ENCODE data around the gene VARS2.
"Not testable (repeated sequence)": the region's sequence is repeated elsewhere in the genome, so short reads cannot be mapped to it uniquely, and the experiment has no call there.

The VARS2 gene

DNA sequence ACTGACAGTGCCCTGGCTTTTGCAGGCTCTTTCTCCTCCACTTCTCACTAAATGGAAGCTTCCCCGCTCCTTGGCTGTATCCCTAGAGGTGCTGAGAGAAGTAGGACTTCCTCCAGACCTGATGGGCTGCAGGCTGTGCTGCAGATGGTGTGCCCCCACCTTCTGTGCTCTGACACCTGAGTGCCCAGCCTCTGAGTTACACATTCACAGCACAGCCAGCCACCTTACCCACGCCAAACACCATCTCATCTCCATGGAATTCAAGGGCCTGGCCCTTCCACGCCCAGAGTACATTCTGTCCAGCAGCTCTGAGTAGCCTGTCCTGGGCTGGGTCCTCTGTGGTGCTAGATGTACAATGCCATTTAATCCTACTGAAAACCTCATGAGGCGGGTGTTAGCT is 12.6 kb downstream of the VARS2 start:
- in situ Hi-C loops (cut with MboI; ENCODE audit: low sequenced_read_pairs): no loop called here

DNA sequence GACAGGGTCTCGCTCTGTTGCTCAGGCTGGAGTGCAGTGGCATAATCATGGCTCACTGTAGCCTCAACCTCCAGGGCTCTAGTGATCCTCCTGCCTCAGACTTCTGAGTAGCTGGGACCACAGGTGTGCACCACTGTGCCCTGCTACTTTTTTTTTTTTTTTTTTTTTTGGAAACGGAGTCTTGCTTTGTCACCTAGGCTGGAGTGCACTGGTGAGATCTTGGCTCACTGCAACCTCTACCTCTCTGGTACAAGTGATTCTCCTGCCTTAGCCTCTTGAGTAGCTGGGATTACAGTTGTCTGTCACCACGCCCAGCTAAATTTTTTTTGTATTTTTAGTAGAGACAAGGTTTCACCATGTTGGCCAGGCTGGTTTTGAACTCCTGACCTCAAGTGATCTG is 13.0 kb downstream of the VARS2 start:
- in situ Hi-C loops (cut with MboI; ENCODE audit: low sequenced_read_pairs): not testable (repeated sequence)

DNA sequence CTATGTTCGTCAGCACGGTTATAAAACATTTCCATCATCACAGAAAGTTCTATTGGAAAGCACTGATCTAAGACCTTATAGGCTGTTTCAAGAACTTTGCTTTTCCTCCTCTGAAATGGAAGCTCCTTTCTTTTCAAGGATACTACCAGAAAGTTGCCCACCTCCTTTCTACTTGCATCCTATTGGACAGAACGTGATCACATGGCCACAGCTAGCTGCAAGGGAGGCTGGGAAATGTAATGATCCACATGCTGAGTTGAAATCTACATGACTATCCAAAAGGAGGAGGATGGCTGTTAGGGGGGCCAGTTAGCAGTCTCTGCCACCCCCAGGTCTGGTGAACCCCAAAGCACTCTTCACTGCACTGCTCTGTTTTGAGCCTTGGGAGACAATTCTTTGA is 14.6 kb downstream of the VARS2 start:
- in situ Hi-C loops (cut with MboI; ENCODE audit: low sequenced_read_pairs): no loop called here

DNA sequence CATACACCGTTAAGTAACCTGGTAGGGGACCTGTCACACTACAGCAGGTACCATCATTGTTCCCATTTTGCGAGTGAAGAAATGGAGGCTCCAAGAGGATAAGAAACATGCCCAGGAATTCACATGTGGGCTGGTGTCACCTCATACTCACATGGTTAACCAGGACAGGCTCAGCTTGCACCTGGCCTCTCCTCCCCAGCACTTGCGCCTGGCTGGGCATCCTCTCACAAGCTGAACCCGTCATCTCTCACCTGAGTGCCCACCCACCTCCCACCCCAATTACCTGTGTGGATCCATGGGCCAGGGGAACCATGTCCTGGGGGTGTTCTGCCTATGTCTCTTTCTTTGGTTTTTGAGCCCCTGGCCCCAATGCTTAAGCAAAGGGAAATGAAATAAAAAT is 16.5 kb downstream of the VARS2 start:
- in situ Hi-C loops (cut with MboI; ENCODE audit: low sequenced_read_pairs): no loop called here

DNA sequence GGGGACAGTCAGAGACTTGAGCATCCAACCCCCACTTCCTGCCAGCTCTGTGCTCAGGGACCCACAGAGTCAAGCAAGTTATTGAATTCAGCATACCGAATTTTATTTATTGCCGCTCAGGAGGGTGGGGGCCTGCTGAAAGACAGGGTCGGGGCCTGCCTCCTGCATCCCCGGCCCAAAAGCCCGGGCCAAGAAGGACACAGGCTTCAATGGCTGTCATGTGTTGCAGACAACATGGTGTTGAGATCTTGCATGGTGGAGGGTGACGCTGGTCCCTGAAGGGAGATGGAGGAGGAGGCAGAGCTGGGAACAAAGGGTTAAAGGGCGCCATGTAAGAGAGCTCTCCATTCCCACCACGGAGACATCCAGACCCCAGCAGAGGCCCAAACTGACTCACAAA is 17.2 kb downstream of the VARS2 start:
- in situ Hi-C loops (cut with MboI; ENCODE audit: low sequenced_read_pairs): no loop called here

DNA sequence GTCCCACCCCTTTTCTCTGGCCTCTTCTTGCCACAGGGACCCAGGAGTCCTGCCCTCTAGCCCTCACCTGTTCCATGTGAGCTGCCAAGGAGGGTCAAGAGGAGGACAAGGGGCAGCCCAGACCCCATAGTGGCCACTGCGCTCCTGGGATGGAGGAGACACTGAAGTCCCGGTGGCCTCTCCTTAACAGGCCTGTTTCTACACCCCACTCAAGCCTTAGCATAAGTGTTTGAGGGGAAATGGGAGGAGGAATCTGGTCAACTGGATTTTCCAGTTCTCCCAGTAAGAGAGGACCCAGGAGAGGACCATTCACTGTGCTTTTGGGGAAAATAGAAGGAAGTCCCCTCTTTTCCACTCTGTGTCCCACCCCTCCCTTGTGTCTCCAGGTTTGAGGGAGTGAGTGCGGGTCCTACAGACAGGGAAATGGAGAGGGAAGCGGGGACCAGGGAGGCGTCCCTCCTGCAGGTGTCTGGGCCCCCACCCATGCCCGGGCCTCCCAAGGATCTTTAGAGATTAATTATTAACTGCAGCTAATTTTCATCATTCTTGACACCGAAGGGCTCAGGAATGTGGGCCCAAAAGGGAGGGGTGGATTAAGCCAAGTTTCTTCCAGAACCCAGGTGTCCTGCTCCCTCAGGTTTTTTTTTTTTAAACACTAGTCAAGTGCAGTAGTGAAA is 18.1 kb downstream of the VARS2 start, which contains the start of gene SFTA2:
SFTA2 (minus strand) TSS at position 202 of the 677 bp plus-strand sequence; CDS start at position 128, 74 bp downstream.
- in situ Hi-C loops (cut with MboI; ENCODE audit: low sequenced_read_pairs): no loop called here

DNA sequence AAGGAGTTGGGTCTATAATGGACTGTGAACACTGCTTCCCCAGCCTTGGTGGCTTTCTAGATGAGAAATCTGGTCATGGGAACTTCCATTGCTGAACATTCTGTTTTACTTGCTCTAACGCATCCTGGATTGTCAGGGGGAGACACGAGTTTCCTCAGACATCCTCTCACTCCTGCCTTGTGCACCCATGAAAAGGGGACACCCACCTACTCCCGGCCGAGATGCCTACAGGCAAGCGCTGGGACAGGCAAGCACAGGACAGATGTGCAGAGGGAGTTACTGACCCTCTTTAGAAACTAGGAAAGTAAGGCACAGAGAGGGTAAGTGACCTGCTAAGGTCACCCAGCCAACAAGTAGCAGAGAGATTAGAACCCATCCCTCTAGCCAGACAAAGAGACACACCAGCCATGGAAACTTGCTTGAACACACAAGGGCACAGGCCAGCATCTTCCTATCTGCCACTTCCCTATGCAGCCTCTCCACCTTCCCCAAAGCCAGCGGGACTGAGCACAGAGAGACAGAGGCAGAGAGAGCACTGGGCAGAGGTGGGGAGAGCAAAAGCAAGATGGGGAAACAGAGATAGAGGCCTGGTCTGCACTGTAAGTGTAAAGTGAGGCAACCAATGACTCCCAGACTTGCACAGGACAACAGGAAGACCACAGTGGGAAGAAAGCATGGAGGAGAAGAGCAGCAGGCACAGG is 18.8 kb downstream of the VARS2 start:
- in situ Hi-C loops (cut with MboI; ENCODE audit: low sequenced_read_pairs): no loop called here

DNA sequence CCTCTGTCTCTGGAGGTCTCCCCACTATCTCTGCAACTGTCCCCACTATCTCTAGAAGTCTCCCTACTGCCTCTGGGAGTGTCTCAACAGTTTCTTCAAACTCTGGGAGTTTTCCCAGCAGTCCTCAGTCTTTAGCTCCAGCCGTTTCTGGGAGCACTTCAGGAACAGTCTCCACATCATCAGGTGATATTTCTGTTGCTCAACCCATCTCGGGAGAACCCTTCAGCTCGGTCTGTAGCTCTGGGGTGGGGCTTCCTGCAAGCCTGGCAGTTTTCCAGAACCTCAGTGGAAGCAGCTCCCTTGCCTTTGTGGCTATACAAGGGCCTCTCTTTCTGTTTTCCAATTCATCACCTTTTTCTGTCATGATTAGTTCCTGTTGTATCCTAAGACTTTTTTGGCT is 21.0 kb downstream of the VARS2 start:
- in situ Hi-C loops (cut with MboI; ENCODE audit: low sequenced_read_pairs): no loop called here

DNA sequence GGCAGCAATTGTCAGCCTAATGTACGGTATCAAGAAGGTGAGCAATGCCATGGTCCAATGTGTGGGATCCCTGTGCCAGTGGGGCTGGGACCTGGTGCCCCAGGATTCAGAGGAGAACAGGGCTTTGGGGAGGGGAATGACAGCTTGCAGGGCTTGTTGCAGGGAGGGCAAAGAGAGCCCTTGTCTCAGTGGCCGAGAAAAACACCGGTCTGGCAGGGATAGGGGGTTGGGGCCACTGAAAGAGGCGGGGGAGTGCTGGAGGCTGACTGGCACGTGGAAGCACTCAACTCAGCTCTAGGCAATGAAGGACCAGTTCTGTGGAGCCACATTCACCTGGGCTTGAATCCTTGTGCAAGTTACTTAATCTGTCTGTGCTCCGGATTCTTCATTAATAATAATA is 23.2 kb downstream of the VARS2 start:
- in situ Hi-C loops (cut with MboI; ENCODE audit: low sequenced_read_pairs): no loop called here

DNA sequence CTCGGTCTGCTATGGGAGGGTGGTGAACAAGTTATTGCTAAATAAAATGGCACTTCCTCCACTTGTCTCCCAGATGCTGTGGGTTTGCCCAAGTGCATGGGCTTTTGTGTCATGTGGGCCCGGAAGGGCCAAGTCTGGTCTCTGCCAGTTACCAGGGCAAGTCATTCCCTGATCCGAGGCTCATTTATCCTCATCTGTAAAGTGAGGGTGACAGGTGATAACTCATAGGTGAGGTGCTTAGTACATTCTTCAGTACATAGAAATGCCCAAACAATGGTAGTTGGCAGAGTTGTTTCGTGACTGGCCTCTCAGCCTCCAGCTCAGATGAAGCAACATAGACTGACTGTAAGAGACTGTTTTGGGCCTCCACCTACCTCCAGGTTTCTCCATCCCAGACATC is 24.7 kb downstream of the VARS2 start:
- in situ Hi-C loops (cut with MboI; ENCODE audit: low sequenced_read_pairs): no loop called here

DNA sequence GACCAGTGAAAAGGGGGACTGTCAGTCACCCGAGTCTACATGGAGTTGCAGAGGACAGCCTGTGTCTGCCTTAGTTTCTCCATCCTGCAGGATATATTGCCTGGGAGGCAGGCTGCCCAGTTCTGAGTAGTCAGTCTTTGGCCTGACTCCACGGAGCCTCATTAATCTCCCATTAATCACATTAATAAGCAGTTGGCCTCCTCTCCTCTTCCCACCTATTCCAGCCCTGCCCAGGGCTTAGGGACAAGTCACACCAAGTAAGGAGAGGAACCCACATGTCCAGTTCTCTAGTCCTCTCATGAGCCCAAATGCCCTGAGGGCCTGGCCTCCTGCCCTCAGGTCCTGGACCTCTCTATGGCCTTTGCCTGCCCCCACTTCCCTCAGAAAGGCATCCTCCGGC is 25.4 kb downstream of the VARS2 start:
- in situ Hi-C loops (cut with MboI; ENCODE audit: low sequenced_read_pairs): no loop called here

DNA sequence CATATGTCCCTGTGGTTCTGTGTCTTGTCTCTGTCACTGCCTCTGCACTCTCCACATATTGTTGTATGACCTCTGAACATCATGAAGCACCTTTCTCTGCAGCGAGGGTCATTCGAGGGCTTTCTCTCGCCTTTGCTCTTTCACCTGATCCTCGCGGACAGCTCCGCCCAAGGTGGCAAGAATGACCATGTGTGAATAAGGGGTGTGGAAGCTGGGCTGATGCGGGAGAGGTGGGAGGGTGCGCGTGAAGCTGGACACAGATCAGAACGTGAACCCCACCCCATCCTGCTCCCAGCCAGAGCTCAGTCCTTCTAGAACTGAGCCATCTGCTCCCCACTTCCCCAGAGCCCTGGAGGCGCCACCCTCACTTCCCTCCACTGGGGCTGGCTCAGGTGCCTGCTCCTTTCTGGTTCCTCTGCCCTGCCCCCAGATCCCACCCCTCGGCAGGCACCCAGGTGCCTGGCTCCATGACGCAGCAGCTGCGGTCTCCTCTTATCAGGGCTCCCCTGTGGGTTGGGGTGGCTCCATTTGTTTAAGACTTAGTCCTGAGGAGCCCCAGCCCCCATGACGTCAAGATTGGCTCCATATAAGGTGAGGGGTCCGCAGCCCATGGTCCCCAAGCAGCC is 26.4 kb downstream of the VARS2 start, which contains the start of gene MUCL3:
MUCL3 (plus strand) TSS at position 613 of the 626 bp plus-strand sequence. CDS start 27 bp downstream, outside the sequence.
- in situ Hi-C loops (cut with MboI; ENCODE audit: low sequenced_read_pairs): no loop called here

DNA sequence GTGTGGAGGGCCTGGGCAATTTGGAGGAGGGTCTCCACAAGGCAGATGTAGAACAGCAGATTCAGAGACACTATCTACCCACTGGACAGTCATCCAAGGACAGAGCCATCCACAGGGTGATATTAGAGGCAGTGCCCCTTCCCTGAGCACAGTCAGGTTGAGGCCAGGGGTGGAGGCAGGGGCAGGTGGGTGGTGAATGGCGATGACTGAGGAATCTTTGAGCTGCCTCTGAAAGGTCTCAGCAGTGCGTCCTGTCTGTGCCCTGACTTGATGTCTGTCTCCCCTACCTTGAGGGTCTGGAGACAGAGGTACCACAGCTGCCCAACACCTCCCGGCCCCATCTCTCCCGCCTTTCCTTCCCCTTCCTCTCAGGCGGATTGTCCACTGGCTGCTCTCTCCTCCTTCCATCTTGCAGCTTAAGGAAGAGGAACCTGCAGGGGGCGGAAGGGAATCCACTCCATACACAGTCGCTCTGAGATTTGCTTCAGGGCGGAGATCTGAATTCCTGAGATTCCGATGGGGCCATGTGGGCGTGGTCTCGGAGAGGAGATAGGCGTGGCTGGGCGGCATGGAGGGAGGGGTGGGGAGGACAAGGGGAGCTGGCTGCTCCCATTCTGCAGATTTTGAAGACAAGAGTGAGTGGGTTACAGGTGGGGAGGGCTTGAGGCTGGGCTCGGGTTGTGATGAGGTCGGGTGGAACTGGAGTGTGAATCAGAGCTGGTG is 28.5 kb downstream of the VARS2 start:
- in situ Hi-C loops (cut with MboI; ENCODE audit: low sequenced_read_pairs): no loop called here

DNA sequence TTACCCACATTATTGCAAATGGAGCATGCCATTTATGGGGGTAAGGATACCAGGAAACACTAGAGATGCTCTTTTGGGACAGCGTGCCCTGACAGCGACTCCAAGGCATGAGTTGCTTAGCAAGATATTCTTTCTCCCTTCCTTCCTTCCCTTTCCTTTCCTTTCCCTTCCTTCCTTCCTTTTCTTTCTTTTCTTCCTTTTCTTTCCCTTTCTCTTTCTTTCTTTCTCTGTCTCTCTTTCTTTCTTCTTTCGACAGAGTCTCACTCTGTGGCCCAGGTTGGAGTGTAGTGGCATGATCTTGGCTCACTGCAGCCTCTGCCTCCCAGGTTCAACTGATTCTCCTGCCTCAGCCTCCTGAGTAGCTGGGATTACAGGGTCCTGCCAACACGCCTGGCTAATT is 30.0 kb downstream of the VARS2 start:
- in situ Hi-C loops (cut with MboI; ENCODE audit: low sequenced_read_pairs): no loop called here

DNA sequence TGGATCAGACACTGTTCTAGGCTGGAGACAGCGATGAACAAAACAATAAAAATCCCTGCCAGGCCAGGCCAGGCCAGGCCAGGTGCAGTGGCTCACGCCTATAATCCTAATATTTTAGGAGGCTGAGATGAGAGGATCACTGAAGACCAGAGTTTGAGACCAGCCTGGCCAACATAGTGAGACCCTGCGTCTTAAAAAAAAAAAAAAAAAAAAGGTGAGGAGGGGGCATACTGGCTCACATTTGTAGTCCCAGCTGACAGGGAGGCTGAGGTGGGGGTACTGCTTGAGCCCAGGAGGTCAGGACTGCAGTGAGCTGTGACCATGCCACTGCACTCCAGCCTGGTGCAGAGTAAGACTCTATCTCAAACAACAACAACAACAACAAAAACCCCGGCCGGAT is 31.2 kb downstream of the VARS2 start:
- in situ Hi-C loops (cut with MboI; ENCODE audit: low sequenced_read_pairs): no loop called here

DNA sequence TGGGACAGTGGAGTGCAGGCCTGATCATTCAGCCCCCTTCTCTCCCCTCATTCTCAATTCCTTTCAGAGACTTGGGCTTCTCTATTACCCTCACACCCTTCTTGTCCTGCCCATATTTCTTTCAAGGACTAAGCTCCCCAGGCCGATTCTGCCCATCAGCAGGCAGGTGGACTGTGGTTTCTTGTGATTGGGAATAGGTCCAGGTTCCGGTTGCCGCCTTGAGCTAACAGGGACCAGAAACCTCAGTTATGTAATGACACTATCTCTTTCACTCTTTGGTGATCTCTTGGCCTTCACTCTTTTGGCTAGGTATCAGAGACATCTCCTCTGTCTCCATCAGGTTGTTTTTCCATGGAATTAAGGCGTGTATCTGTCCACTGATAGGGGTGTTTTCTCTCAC is 33.2 kb downstream of the VARS2 start:
- in situ Hi-C loops (cut with MboI; ENCODE audit: low sequenced_read_pairs): no loop called here

DNA sequence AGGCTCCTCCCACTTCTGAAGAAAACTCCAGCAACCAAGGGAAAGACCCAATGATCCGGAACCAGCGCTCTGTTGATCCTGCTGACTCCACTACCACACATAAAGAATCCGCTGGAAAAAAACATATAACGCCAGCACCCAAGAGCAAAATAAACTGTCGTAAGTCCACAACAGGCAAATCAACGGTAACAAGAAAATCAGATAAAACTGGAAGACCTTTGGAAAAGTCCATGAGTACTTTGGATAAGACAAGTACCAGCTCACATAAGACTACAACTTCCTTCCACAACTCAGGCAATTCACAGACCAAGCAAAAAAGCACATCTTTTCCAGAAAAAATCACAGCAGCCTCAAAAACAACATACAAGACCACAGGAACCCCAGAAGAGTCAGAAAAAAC is 34.8 kb downstream of the VARS2 start:
- in situ Hi-C loops (cut with MboI; ENCODE audit: low sequenced_read_pairs): no loop called here

DNA sequence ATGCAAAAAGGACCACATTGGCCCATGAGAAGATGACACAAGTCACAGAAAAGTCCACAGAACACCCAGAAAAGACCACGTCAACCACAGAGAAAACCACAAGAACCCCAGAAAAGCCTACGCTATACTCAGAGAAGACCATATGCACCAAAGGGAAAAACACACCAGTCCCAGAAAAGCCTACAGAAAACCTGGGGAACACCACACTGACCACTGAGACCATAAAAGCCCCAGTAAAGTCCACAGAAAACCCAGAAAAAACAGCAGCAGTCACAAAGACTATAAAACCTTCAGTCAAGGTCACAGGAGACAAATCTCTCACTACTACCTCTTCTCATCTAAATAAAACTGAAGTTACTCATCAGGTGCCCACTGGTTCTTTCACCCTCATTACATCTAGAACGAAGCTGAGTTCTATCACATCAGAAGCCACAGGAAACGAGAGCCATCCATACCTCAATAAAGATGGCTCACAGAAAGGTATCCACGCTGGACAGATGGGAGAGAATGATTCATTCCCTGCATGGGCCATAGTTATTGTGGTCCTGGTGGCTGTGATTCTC is 38.0 kb downstream of the VARS2 start:
- in situ Hi-C loops (cut with MboI; ENCODE audit: low sequenced_read_pairs): no loop called here

DNA sequence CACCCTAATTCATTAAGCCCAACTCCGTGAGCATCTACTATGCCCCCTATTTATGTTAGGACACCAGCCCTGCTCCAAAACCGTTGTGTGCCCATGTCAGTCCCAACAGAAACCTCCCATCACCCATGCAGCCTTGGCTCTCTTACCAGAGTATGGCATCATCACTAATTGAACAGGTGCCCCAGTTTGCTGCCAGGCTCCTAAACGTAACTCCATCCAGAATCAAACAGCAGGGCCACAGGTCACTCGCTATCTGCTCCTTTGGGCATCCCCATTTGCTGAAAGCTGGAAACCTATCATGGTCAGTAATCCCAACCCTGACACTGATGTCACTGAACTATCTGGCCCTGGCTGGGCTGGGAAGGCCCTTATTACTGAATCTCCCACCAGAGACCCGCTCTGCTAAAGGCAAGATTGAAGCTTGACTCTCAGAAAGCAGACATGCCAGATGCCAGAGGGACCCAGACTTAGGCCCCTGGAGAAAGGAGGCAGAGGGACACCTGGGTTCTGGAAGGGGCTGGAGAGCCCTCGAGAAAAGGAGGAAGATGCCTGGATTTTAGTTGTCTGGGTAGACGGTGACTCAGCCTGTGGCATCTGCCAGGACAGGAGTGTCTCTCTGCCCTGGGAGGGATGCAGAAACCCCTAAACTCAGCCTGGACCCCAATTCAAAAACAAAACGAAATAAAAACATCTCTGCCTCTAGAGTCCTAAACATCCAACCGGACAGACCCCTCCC is 40.8 kb downstream of the VARS2 start:
- in situ Hi-C loops (cut with MboI; ENCODE audit: low sequenced_read_pairs): no loop called here

DNA sequence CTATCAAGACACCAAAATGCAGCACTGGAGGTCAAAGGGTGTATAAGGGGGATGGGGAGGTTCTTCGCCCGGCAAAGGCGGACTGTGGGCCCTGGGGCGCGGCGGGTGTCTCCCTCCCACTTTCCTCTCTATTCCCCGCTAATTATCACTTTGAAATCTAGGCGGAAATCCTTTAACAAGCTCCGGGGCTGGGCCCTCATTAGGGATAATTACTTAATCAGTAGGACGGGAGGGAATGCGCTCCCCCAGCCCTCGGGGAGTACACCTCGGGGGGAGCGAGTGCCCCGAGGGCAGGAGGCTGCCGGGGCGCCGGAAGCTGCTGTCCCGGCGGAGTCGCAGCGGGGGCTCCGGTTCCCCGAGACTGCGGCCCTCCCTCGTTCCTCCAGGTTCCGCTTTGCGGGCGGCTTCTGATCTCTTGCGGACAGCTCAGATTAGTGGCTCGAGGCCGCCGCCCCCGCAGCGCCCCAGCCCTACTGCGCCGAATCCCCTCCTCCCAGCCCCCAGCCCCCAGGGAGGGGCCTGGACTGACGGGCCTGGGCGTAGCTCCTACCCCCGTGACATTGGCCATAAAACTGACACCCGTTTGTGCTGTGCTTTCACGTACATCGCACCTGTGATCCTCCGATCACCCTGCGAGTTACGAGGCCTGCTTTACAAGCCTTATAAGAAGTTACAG is 41.5 kb downstream of the VARS2 start:
- in situ Hi-C loops (cut with MboI; ENCODE audit: low sequenced_read_pairs): no loop called here

Data from HL-60/S4 treated with phorbol 12-myristate 13-acetate at 8.2 ng/mL for 4 days and 3 days (cell line).